Ectodermal cell (in vitro differentiated cells): ENCODE data around the gene HNRNPA1.
"Not testable (repeated sequence)": the region's sequence is repeated elsewhere in the genome, so short reads cannot be mapped to it uniquely, and the experiment has no call there.

Experiments
- H3K27ac ChIP-seq: 2 replicates; pipeline ENCODE4 v1.7.0; 2013; ENCODE audit warnings: mild to moderate bottlenecking, low read depth, low read length; ENCODE audit not compliant: insufficient read depth, poor library complexity, severe bottlenecking
- H3K27me3 ChIP-seq: 2 replicates; pipeline ENCODE4 v1.7.0; 2013; ENCODE audit warnings: mild to moderate bottlenecking, low read length; ENCODE audit not compliant: insufficient read depth, control insufficient read depth, poor library complexity, severe bottlenecking
- H3K36me3 ChIP-seq: one replicate; pipeline ENCODE4 v1.7.0; 2013; ENCODE audit warnings: low read length; ENCODE audit not compliant: control insufficient read depth, insufficient read depth
- H3K4me1 ChIP-seq: one replicate; pipeline ENCODE4 v1.7.0; 2013; ENCODE audit warnings: low read length; ENCODE audit not compliant: control insufficient read depth, insufficient read depth
- H3K4me3 ChIP-seq: 2 replicates; pipeline ENCODE4 v1.7.0; 2013; ENCODE audit warnings: low read depth, low read length, control low read depth; ENCODE audit not compliant: insufficient read depth
- H3K9me3 ChIP-seq: 2 replicates; pipeline ENCODE4 v1.7.0; 2013; ENCODE audit warnings: mild to moderate bottlenecking, low read length, moderate library complexity; ENCODE audit not compliant: control insufficient read depth
- WGBS, 2 experiments: methylation state at CpG; one replicate each; pipeline ENCODE4 v1.1.7; 2013; ENCODE audit warnings: missing lambda C conversion rate in 2 of 2; 5-methylcytosine and 5-hydroxymethylcytosine counted together

HNRNPA1 gene

GRCh38 chr12:54273981-54274380, 6.5 kb upstream of the HNRNPA1 start:
- 98 to 100% methylated on average over 1 to 2 of the region's 2 CpGs for WGBS, 2 experiments
- Histone ChIP-seq H3K36me3 (peaks cover 4% of the 10 kb centered on the region), H3K4me3 (no peak overlapping the region), H3K27ac (no peak overlapping the region), H3K27me3 (no peaks in the 10 kb centered on the region), H3K9me3 (no peaks in the 10 kb centered on the region), H3K4me1 (peaks cover 17% of the 10 kb centered on the region)

- Histone ChIP-seq H3K27ac (no peak overlapping the region), H3K4me3 (no peak overlapping the region), H3K4me1 (peaks cover 17% of the 10 kb centered on the region), H3K27me3 (no peaks in the 10 kb centered on the region), H3K36me3 (peaks cover 6% of the 10 kb centered on the region), H3K9me3 (no peaks in the 10 kb centered on the region)
- 97 to 98% methylated on average over 3 of the region's 3 CpGs for WGBS, 2 experiments
Observed at GRCh38 chr12:54276368-54276767, 4.2 kb upstream of the HNRNPA1 start.

GRCh38 chr12:54277823-54278276, 2.7 kb upstream of the HNRNPA1 start:
- H3K4me1 ChIP-seq = peaks cover 17% of the 10 kb centered on the region
- WGBS, 2 experiments = 81 to 86% methylated on average over 5 of the region's 5 CpGs
- peak overlapping the region; percentile 65 for H3K4me3 ChIP-seq
- no peaks in the 10 kb centered on the region for H3K27me3 ChIP-seq
- no peaks in the 10 kb centered on the region for H3K9me3 ChIP-seq
- H3K36me3 ChIP-seq = peaks cover 19% of the 10 kb centered on the region
- H3K27ac ChIP-seq = no peak overlapping the region

GRCh38 chr12:54279227-54279631, 1.3 kb upstream of the HNRNPA1 start:
- peaks cover 28% of the 10 kb centered on the region for H3K4me1 ChIP-seq
- WGBS, 2 experiments = 0% methylated on average over 19 of the region's 19 CpGs
- peak overlapping the region; percentile 65 for H3K4me3 ChIP-seq
- H3K9me3 ChIP-seq = no peaks in the 10 kb centered on the region
- H3K36me3 ChIP-seq = peaks cover 29% of the 10 kb centered on the region
- H3K27me3 ChIP-seq = no peaks in the 10 kb centered on the region
- peak overlapping the region; percentile 92 for H3K27ac ChIP-seq

GRCh38 chr12:54279632-54280467, 676 bp upstream of the HNRNPA1 start, which contains the start of gene CBX5:
TSS of gene CBX5 (minus strand) at chr12:54280122. CDS start at chr12:54257650, 22,472 bp downstream.
- Histone ChIP-seq H3K27me3 (no peaks in the 10 kb centered on the region), H3K4me3 (peak within 1 kb of the TSS; percentile 65), H3K9me3 (no peaks in the 10 kb centered on the region), H3K27ac (peak within 1 kb of the TSS; percentile 92), H3K4me1 (peaks cover 29% of the 10 kb centered on the region), H3K36me3 (peaks cover 31% of the 10 kb centered on the region)
- WGBS, 2 experiments = 0% methylated on average over 49 of the region's 49 CpGs

- Histone ChIP-seq H3K27ac (peak overlapping the region; percentile 92), H3K36me3 (peaks cover 40% of the 10 kb centered on the region), H3K4me1 (peaks cover 25% of the 10 kb centered on the region), H3K4me3 (peak overlapping the region; percentile 65)
- H3K27me3 ChIP-seq, H3K9me3 ChIP-seq: not testable (repeated sequence)
- WGBS, 2 experiments = 0 to 1% methylated on average over 7 to 9 of the region's 10 CpGs
Observed at GRCh38 chr12:54281261-54281638, 724 bp downstream of the HNRNPA1 start.

- Histone ChIP-seq H3K4me1 (peaks cover 21% of the 10 kb centered on the region), H3K4me3 (peak overlapping the region; percentile 65), H3K36me3 (peaks cover 44% of the 10 kb centered on the region)
- 4 to 11% methylated on average over 2 to 4 of the region's 4 CpGs for WGBS, 2 experiments
- not testable (repeated sequence) for H3K27me3 ChIP-seq, H3K27ac ChIP-seq, H3K9me3 ChIP-seq
Observed at GRCh38 chr12:54281694-54282093, 1.2 kb downstream of the HNRNPA1 start.

GRCh38 chr12:54282949-54283593, 2.5 kb downstream of the HNRNPA1 start:
- WGBS, 2 experiments = 57 to 70% methylated on average over 11 of the region's 11 CpGs
- H3K27me3 ChIP-seq = no peaks in the 10 kb centered on the region
- peak overlapping the region; percentile 65 for H3K4me3 ChIP-seq
- peak overlapping the region; percentile 4 for H3K27ac ChIP-seq
- H3K4me1 ChIP-seq = peaks cover 13% of the 10 kb centered on the region
- H3K9me3 ChIP-seq = no peaks in the 10 kb centered on the region
- H3K36me3 ChIP-seq = peaks cover 56% of the 10 kb centered on the region

- WGBS, 2 experiments = 86 to 88% methylated on average over 1 of the region's 2 CpGs
- peaks cover 56% of the 10 kb centered on the region for H3K36me3 ChIP-seq
Observed at GRCh38 chr12:54284070-54284780, 3.7 kb downstream of the HNRNPA1 start.

More at GRCh38 chr12:54284070-54284780, 3.7 kb downstream of the HNRNPA1 start:
- H3K4me3 ChIP-seq = peak overlapping the region; percentile 65
- peaks cover 12% of the 10 kb centered on the region for H3K4me1 ChIP-seq
- H3K27me3 ChIP-seq, H3K27ac ChIP-seq, H3K9me3 ChIP-seq: not testable (repeated sequence)
